ENCODE data around the gene MVB12B. TPM values are rescaled to one million over a fixed set of nuclear protein-coding genes. Genes with fewer than 3 reads are reported as not detected.

The MVB12B gene
- total and polyA plus RNA-seq, 8 donors: 2.6 to 6.7 (median 4.0) TPM

GRCh38 chr9:126454215-126454614 lies 127.6 kb downstream of the MVB12B start:
- H3K9me3 ChIP-seq: no peaks in the 10 kb centered on the region
- H3K27me3 ChIP-seq: no peaks in the 10 kb centered on the region
- ATAC-seq (no peak), DNase-seq (no peak), FAIRE-seq (no peak)
- H3K4me1 ChIP-seq: no peaks in the 10 kb centered on the region
- intact Hi-C loops (cut with DNase I): no loop called here
- TF ChIP-seq CTCF (IDR thresholded peaks at IDR 0.05): no peak
- WGBS, 2 donors: 82 to 85% methylated on average over 4 of the region's 4 CpGs
- no peaks in the 10 kb centered on the region for H3K36me3 ChIP-seq
- no peak overlapping the region for H3K27ac ChIP-seq
- no peak overlapping the region for H3K4me3 ChIP-seq

- H3K9me3 ChIP-seq: no peaks in the 10 kb centered on the region
- intact Hi-C loops (cut with DNase I): no loop called here
- no peak overlapping the region for H3K27ac ChIP-seq
- ATAC-seq (no peak), FAIRE-seq (no peak), DNase-seq (no peak)
- H3K4me1 ChIP-seq: no peaks in the 10 kb centered on the region
- whole genome bisulfite sequencing, 2 donors: 96 to 97% methylated on average over 9 of the region's 9 CpGs
- H3K4me3 ChIP-seq: no peak overlapping the region
- H3K27me3 ChIP-seq: no peaks in the 10 kb centered on the region
- H3K36me3 ChIP-seq: no peaks in the 10 kb centered on the region
- no peak for TF ChIP-seq CTCF (IDR thresholded peaks at IDR 0.05)
Measured at GRCh38 chr9:126454795-126455194, 128.2 kb downstream of the MVB12B start.

GRCh38 chr9:126456441-126457174 lies 130.0 kb downstream of the MVB12B start:
- Histone ChIP-seq H3K27me3 (no peaks in the 10 kb centered on the region), H3K9me3 (no peaks in the 10 kb centered on the region), H3K4me1 (no peaks in the 10 kb centered on the region), H3K4me3 (no peak overlapping the region), H3K36me3 (no peaks in the 10 kb centered on the region), H3K27ac (no peak overlapping the region)
- no peak for TF ChIP-seq CTCF (IDR thresholded peaks at IDR 0.05)
- FAIRE-seq: no peak
- DNase-seq: no peak
- ATAC-seq: no peak
- intact Hi-C loops (cut with DNase I): no loop called here
- WGBS, 2 donors: 85 to 89% methylated on average over 16 of the region's 16 CpGs

GRCh38 chr9:126457175-126457547 lies 130.5 kb downstream of the MVB12B start:
- Histone ChIP-seq H3K27me3 (no peaks in the 10 kb centered on the region), H3K9me3 (no peaks in the 10 kb centered on the region), H3K27ac (no peak overlapping the region), H3K4me1 (no peaks in the 10 kb centered on the region), H3K36me3 (no peaks in the 10 kb centered on the region), H3K4me3 (no peak overlapping the region)
- no peak for DNase-seq
- no peak for ATAC-seq
- intact Hi-C loops (cut with DNase I): no loop called here
- 95 to 97% methylated on average over 5 of the region's 5 CpGs for WGBS, 2 donors
- FAIRE-seq: no peak
- no peak for TF ChIP-seq CTCF (IDR thresholded peaks at IDR 0.05)

- Histone ChIP-seq H3K27me3 (no peaks in the 10 kb centered on the region), H3K4me1 (no peaks in the 10 kb centered on the region), H3K36me3 (no peaks in the 10 kb centered on the region), H3K27ac (no peak overlapping the region), H3K4me3 (no peak overlapping the region), H3K9me3 (no peaks in the 10 kb centered on the region)
- DNase-seq (no peak), ATAC-seq (no peak), FAIRE-seq (no peak)
- intact Hi-C loops (cut with DNase I): no loop called here
- WGBS, 2 donors: 78 to 83% methylated on average over 9 of the region's 9 CpGs
- no peak for TF ChIP-seq CTCF (IDR thresholded peaks at IDR 0.05)
Measured at GRCh38 chr9:126457890-126458289, 131.3 kb downstream of the MVB12B start.
